Measurements from ENCODE around the gene ZMAT3.

GRCh38 chr3:178975320-178975719, 96.3 kb downstream of the ZMAT3 start:
- TF ChIP-seq CTCF (IDR thresholded peaks at IDR 0.05; ENCODE audit: low read depth, low read length, missing input control) (no peak), RAD21 (IDR thresholded peaks at IDR 0.05) (no peak), REST (IDR thresholded peaks at IDR 0.05) (no peak), GABPA (IDR thresholded peaks at IDR 0.05 in 1 of 2, conservative IDR thresholded peaks at IDR 0.05 in 1 of 2) (no peak), FOXA2 (IDR thresholded peaks at IDR 0.05) (no peak), EGR1 (IDR thresholded peaks at IDR 0.05; ENCODE audit: low read depth in 2 of 2) (no peak), TAF1 (conservative IDR thresholded peaks at IDR 0.05) (no peak), ZBTB33 (IDR thresholded peaks at IDR 0.05) (no peak)

Data from liver (tissue), 3 donors.